OCI-M2 (cell line): ENCODE measurements around the gene VPS13D.

Source experiments
- DNase-seq: peaks from one replicate; lab custom pipeline; 2025; ENCODE audit not compliant: unreplicated experiment; lab: John Stamatoyannopoulos, UW

Gene VPS13D

DNA sequence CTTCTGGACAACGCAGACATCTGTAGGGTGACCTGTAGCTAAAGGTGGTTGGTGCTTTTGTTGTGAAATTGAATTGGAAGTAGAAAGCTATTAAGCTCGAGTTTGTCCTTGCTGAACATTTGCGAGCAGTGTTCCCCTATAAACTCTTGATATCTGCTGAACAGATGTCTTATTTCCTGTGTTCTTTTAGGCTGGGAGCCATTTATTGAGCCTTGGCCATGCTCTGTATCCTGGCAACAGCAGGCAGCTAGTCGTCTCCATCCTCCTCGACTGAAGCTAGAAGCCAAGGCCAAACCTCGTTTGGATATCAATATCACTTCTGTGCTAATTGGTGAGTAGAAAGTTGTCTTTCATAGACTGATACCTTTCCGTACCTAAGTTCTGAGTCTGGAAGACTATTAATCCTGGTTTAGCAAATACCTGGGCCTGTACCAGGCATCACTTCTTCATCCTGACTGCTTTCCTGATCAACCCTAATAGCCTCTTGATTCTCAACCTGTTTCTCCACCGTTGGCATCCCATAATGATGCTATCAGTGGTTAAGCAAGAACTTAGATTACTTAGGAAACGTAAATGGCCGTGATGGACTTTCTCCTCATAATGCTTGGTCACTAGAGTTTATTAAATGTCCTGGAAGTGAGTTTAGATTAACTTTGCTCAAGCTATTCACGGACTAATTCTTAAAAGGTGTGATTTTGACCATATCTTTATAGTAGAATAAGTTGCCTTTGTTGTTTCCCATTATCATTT, 103.4 kb downstream of the VPS13D start:
- no peak for DNase-seq

GRCh38 chr1:12335815-12336214, 106.0 kb downstream of the VPS13D start:
- no peak for DNase-seq

DNA sequence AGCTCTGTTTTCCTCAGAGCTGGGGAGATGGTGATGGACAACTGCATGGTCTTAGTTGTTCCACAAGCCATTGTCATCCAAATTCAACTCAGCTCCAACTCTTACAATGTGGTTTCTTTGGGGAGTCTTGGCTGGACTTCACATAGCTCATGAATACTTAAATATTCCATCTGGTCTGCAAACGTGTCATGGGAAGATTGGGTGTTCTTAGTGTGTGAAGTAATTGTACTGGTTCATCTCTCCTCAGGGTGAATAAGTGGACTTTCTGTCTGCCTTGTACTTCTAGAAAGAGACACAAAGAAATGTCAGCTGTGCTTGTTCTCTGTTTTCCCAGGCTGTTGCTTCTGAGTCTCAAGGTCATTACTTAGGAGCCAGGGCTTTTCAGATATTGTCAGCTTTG, 106.6 kb downstream of the VPS13D start:
- no peak for DNase-seq

- DNase-seq = no peak
Observed at GRCh38 chr1:12338017-12338416, 108.2 kb downstream of the VPS13D start.

DNA sequence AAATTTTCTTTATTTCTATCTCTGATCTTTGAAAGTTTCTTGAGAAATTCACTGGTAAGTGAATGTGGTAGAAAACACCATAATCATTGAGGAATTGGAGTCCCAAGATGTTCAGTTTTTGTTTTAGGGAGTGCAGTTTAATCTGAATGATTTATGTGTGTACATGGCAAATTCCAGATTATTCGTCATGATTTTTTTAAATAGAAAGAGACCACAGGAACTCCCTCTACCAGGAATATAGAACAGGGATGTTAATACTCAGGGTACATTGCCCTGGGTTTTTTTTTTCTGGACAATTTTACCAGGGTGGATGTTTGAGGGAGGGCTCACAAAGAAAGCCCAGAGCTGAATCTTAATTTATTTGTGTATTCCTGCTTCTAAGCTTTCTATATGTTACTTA, 109.0 kb downstream of the VPS13D start:
- DNase-seq = no peak

GRCh38 chr1:12339396-12339795, 109.6 kb downstream of the VPS13D start:
- no peak for DNase-seq

GRCh38 chr1:12339811-12340543, 110.1 kb downstream of the VPS13D start:
- no peak for DNase-seq

DNA sequence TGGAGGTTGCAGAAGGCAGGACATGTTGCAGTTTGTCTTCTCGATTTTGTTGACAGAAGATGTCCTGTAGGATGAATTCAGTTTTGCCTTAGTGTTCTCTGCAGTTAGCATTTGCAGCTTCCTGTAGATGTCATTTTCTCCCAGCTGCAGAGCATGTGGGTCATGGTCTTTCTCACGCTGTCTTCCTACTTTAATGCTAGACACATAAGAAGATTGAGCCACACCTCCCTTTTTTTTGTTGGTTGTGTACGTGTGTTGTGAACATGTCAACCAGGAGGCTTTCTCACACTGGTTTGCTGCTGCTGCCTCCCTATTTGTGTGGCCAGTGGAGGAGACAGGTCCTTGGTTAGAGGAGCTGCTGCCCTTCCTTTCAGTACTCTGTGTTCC, 110.7 kb downstream of the VPS13D start:
- no peak for DNase-seq

DNA sequence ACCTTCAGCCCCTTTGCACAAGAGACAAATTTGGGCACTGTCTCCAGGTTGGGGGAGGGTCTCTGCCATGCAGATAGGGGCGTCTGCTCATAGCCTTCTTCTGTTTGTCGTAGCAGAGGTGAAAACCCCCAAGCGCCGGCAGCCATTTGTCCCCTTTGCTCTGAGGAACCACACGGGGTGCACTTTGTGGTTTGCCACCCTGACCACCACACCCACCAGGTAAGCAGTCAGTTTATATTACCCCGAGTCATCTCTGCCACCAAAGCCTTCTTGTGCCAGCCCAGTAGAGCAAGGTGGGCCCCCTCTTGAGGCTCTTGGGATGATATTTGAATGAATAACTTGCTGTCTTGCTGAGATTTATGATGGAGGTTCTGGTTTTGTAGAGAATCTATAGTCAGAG, 111.8 kb downstream of the VPS13D start:
- no peak for DNase-seq

- DNase-seq = no peak
Observed at GRCh38 chr1:12342401-12343003, 112.7 kb downstream of the VPS13D start.

DNA sequence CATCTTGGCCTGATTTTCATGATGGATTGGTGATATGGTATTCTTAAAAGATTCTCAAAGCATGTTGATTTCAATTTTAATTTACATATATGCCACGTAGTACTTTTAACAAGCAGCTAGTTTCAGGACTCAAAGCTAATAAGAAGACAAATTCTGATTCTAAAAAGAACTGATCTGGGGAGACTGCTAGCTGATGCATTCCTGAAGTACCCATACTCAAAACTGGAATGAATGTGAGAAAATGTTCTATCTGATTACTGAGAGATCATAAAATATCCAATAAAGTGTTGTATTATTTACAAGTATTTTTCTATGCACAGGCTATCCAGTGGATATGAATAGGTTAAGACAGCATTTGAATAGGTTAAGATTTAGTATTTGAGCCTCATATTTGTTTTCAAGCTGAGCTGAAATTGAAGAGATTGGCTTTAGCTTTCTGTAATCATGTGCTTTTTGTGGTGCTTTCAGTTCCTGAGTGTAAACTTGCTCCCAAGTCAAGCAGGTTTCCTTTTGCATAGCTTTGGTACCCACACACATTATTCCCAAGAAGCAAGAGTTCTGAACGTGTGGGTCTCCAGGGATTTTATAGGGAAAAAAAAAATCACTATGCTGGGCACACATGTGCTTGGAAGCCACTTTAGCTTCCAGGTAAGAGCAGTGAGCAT, 114.1 kb downstream of the VPS13D start:
- no peak for DNase-seq

DNA sequence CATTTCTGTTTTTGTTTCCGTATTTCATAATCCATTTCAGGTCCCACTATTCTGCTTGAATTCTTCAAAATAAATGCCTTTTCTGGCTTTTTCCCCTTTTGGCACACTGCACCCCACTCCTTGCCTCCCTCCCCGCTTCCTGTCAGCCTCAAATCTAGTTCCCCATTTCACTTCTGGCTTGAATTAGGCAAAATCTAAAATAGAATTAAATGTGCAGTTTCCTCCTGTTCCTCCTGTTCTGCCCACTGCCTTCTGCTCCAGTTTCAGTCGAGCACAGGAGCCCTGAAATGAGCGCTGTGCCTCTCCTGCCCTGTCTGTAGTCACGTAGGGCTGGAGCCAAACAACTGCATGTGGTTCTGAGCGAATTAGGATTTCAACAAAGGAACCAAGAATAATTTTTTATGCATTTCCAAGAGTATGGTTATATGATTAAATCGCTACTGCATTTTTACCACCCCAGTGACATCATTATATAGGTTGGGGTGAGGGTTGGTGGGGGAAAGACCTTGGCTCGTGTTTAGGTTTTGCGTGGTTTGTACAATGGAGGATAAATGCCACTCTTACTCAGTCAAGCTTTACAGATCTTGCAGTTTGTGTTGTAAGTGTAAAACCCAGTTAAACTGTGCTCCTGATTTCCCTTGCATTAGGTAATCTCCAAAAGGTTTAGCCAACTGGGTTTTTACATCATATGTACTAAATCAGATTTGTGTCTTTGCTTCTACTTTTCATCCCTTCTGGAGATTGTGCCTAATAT, 114.9 kb downstream of the VPS13D start:
- DNase-seq = no peak

DNA sequence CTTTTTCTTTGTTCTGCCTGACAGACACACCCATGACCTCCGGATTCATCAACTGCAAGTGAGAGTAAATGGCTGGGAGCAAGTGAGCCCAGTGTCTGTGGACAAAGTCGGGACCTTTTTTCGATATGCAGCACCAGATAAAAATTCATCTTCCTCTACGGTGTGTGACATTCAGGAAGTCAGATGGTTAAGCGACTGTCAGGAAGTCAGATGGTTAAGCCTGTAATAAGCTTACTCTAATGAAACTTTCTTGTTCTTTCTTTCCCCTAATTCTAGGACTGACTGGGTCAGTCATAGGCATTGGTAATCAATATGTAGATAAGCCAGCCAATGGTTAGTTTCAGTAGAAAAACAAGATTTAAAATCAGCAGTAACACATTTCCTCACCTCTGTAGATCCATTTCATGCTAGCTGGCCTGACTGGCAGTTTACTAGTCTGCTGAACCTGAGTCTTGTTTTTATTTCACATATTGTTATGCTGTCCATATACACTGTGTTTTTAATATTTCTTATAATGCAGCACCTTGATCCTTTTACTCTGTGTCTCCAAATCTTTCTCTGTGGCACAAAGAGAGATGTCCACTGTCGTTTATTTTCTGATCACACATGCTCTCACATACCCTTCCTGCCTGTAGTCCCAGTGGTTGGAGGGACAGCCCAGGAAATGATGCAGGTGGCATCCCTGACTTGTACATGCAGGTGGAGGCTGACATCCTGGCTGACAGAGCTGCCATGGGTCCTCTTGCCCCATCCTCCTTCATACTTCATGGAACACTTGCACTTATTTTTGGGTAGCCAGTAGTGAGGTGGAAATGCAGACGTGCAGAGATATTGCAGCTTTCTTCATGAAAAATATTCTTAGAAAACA, 115.8 kb downstream of the VPS13D start:
- no peak for DNase-seq

DNA sequence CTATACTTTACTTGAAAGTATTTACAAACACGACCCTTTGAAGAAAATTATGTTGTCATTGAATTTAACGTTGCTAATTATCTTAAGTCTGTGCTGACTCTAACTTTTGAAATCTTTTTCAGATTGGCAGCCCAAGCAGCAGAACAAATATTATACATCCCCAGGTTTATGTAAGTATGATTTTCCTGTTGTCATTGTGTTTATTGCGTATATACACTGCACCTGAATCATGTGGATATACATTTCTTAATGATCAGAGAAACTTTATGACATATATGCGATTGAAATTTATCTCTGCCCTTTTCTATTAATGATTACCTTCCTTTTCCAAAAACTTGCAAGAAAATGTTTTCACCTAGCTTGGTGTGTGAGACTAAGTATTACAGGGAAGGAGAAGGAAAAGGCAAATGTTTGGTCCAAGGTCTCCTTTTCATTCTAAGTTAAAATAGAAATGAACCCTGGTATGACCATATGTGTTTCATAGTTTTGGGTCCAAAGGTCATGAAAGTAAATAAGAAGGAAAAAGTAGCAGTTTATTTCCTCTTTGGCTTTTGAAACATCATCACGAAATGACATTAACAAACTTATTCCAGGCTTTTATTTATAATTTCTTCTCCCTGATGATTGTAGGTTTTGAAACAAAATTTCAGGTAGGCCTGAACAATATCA, 116.8 kb downstream of the VPS13D start:
- no peak for DNase-seq

- DNase-seq = no peak
Observed at GRCh38 chr1:12348113-12348512, 118.3 kb downstream of the VPS13D start.

DNA sequence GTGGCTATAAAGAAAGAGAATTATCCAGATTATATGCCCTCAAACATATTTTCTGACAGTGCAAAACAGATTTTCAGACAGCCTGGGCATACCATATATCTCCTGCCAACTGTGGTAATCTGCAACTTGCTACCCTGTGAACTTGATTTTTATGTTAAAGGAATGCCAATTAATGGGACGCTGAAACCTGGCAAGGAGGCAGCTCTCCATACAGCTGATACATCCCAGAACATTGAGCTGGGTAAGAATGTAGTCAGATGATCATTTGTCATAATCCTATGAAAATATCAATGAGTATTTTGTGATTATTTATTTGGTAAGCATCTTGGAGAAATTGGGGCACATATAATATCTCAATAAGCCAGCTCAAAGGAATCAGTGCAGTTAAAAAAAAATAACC, 124.2 kb downstream of the VPS13D start:
- DNase-seq = no peak

DNA sequence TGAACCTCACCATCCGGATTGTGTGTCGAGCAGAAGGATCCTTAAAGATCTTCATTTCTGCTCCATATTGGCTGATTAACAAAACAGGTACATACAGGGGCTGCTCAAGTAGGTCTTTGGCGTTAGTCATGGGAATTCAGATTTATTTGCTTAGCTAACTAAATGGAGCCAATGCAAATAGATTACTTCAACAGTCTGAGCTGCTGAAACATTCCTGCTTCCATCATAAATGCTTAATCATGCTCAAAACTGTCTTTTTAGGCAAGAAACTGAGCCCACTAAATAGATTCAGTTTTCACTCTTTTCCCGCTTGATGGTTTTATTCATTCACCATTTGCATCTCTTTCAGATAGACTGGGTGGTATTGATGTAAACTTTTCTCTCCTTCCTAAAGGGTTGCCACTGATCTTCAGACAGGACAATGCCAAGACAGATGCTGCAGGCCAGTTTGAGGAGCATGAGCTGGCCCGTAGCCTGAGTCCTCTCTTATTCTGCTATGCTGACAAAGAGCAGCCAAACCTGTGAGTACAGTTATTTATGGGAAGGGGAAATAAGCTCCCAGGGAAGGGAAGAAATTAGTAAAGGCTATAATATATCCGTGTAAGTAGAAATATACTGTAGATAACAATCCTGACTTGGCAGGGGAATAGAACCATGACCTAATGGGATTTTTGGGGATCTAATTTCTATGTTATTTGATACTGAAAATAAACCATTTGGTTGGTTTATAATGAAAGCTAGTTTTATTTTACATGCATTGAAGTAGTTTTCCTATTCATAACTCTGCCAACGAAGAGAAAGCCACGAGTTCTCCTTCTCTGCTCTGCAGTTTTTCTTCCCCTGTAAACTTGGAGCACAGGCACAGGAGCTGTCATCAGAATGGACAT, 126.4 kb downstream of the VPS13D start:
- DNase-seq = no peak

DNA sequence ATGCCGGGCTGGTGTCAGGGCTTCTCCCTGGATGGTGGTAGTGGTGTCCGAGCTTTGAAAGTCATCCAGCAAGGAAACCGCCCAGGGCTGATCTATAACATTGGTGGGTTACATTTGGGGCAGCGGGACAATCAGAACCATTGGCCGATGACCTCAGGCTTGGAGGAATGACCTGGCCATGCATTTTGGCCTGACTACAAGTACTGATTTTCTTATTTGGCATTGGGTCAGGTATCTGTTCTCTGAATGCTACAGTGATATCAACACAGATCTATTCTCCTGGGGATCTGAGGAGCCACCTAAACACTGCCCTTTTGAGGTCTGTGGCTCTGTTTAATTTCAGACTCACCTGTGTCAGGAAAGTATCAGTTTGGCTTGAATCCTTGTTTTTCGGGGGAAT, 128.7 kb downstream of the VPS13D start:
- DNase-seq = no peak
